Breast epithelium (tissue), 3 donors: ENCODE data around the gene METTL21A.

Source experiments
- CTCF ChIP-seq, 3 donors: fragments of 450-650 bp; IDR thresholded peaks; one replicate each; pipeline ENCODE4 v1.5.1; 2016 to 2017; ENCODE audit warnings: antibody characterized with exemption in 3 of 3, mild to moderate bottlenecking in 3 of 3, moderate library complexity in 3 of 3
- POLR2A ChIP-seq: fragments of 450-650 bp; IDR thresholded peaks from one replicate; pipeline ENCODE4 v1.6.1; 2016; ENCODE audit warnings: antibody characterized with exemption, mild to moderate bottlenecking, moderate library complexity
- POLR2AphosphoS5 ChIP-seq, 3 donors: sonication (generic); formaldehyde crosslinking; IDR thresholded peaks; one replicate each; pipeline ENCODE4 v1.6.1; 2017; ENCODE audit warnings: antibody characterized with exemption in 3 of 3

- TF ChIP-seq POLR2A, result no peak
- no peak for TF ChIP-seq CTCF (IDR thresholded peaks at IDR 0.05)
- TF ChIP-seq POLR2AphosphoS5 (IDR thresholded peaks at IDR 0.05), result no peak
These were observed 12.5 kb downstream of the METTL21A start for GRCh38 chr2:207612714-207613113.
